MM.1S (cell line): Measurements from ENCODE around the gene FAM216A.

Experiments used
- EZH2phosphoT487 ChIP-seq: fragments of 300-600 bp; sonication (generic); IDR thresholded peaks from 2 replicates; pipeline ENCODE4 v1.6.1; 2018; ENCODE audit warnings: antibody characterized with exemption, low read length
- TF ChIP-seq, protein P1 (sequence below): fragments of 300-600 bp; sonication (generic); IDR thresholded peaks from 2 replicates; pipeline ENCODE4 v1.5.1; 2016; ENCODE audit warnings: antibody characterized with exemption, low read length, mixed read lengths

DNA sequence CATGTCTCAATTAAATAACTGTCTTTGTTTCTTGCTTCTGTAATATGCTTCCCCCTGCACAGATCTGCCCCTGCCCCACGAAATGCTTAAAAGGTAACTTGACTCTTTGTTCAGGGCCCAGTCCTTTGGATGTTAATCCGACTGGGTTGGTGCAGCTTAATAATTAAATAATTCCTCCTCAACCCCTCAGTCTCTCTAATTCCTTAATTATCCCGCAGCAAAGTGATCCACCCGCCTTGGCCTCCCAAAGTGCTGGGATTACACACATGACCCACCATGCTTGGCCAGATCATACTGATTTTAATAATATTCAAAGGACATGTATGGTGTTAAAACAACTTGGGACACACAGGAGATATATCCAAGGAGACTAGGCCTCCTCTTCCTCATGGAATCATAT lies 46.9 kb upstream of the FAM216A start:
- no peak for TF ChIP-seq EZH2phosphoT487
- TF ChIP-seq, protein P1, sequence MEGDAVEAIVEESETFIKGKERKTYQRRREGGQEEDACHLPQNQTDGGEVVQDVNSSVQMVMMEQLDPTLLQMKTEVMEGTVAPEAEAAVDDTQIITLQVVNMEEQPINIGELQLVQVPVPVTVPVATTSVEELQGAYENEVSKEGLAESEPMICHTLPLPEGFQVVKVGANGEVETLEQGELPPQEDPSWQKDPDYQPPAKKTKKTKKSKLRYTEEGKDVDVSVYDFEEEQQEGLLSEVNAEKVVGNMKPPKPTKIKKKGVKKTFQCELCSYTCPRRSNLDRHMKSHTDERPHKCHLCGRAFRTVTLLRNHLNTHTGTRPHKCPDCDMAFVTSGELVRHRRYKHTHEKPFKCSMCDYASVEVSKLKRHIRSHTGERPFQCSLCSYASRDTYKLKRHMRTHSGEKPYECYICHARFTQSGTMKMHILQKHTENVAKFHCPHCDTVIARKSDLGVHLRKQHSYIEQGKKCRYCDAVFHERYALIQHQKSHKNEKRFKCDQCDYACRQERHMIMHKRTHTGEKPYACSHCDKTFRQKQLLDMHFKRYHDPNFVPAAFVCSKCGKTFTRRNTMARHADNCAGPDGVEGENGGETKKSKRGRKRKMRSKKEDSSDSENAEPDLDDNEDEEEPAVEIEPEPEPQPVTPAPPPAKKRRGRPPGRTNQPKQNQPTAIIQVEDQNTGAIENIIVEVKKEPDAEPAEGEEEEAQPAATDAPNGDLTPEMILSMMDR = no peak
